Right lobe of liver (tissue), 4 donors: Measurements from ENCODE around the gene AMMECR1L.

Experiments
- POLR2A ChIP-seq: fragments of 450-650 bp; IDR thresholded peaks from one replicate; pipeline ENCODE4 v1.6.1; 2017; ENCODE audit warnings: antibody characterized with exemption, mild to moderate bottlenecking
- TF ChIP-seq, protein P1 (sequence below), 4 donors: fragments of 200-600 bp in 3 of 4; fragments of 450-650 bp in 1 of 4; IDR thresholded peaks; one replicate each; pipeline versions ENCODE4 v1.5.1 to v1.8.0; 2016 to 2022; ENCODE audit warnings: antibody characterized with exemption in 4 of 4, mild to moderate bottlenecking in 2 of 4
- donor health status: DM: no; HTN: no; CAD: no.
- donor health status: DM: no; HTN: no; CAD: no.
- donor health status: DM: no; HTN: yes; CAD: no.

DNA sequence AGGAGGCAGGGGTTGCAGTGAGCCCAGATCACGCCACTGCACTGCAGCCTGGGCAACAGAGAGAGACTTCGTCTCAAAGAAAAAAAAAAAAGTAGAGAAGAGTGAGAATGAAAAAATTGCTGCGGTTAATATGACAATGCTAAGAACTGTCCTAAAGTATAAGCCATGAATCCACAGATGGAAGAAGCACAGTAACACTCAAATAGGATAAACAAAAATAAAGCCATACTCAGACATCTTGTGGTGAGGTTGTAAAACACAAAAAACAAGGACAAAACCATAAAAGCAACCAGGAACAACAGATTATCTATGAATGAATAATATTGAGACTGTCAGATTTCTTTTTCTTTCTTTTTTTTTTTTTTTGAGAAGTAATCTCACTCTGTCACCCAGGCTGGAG is 50.8 kb downstream of the AMMECR1L start:
- TF ChIP-seq, protein P1, sequence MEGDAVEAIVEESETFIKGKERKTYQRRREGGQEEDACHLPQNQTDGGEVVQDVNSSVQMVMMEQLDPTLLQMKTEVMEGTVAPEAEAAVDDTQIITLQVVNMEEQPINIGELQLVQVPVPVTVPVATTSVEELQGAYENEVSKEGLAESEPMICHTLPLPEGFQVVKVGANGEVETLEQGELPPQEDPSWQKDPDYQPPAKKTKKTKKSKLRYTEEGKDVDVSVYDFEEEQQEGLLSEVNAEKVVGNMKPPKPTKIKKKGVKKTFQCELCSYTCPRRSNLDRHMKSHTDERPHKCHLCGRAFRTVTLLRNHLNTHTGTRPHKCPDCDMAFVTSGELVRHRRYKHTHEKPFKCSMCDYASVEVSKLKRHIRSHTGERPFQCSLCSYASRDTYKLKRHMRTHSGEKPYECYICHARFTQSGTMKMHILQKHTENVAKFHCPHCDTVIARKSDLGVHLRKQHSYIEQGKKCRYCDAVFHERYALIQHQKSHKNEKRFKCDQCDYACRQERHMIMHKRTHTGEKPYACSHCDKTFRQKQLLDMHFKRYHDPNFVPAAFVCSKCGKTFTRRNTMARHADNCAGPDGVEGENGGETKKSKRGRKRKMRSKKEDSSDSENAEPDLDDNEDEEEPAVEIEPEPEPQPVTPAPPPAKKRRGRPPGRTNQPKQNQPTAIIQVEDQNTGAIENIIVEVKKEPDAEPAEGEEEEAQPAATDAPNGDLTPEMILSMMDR (IDR thresholded peaks at IDR 0.05) = no peak
- no peak for TF ChIP-seq POLR2A
